ENCODE measurements around the gene SPOP.

Gene SPOP

DNA sequence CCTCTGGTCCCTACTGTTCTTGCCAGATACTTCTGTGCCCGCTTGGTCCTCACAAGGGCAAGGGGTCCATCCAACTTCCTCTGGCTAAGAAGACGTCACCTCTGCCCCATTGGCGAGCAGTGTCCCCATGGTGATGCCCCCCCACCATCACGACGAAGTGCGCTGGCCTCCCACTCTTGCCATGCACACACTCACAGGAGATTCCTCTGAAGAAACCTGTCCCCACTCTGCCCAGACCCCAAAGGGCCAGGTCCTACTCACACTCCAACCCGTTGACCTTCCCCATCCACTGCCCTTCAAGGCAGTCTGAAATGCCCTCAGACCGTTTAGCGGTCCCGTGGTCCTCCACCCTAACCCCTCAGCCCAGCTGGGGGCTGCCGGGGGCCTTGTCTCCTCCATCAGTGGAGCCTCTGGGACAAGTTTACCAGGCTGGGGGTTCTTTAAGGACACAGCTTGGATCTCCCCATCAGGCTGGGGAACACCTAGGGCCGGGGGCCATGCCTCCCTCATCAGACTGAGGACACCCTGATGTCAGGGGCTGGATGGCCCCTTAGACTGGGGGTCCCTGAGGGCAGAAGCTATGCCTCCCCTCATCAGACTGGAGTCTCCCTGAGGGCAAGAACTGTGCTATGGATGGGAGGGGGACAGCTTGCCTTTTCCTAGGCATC is 95.7 kb downstream of the SPOP start:
- no peak for DNase-seq

DNA sequence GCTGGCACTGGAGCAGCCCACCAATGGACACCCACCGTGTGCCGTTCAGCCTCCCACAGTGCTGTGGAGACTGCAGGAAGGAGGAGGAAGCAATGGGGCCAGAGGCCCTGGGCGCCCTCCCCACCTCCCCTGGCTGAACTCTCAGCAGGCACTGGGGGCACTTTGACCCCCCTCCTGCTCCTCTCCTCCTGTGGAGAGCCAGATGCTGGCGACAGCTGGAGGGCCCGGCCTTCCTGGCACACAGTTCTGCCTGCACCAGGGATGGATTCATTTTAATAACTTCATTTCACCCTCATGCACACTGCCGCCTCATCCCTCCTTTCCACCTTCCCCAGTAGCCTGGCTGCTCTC is 96.3 kb downstream of the SPOP start:
- no peak for DNase-seq

DNA sequence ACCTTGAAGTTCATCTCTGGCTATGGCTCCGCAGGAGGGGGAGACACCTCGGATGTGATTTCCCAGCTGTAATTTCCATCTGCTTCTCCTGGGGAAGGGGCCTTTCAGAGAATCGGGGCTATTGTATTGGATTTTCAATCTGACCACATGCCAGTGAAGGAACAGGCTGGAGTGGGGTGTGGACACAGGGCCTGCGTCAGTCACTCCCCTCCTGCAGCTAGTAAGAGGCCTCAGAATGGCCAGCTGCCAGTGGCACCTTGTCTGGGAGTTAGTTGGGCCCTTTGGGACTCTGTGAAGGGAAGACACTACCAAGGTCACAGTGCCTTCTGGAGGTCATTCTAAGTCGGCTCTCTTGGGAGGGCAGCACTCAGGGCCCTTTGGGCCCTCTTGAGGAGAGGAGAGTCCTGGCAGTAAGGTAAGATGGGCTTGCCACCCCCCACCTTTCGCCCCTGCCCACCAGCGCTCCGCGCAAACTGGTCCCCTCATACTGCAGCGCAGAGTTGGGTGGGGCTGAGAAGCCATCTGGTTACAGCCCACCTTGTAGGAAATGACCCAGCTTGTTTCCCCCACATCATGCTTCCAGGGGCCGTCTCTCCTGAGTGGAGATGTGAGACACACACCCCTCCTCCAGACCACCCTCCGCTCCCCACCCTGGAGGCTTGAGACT is 96.8 kb downstream of the SPOP start:
- DNase-seq, result no peak

DNA sequence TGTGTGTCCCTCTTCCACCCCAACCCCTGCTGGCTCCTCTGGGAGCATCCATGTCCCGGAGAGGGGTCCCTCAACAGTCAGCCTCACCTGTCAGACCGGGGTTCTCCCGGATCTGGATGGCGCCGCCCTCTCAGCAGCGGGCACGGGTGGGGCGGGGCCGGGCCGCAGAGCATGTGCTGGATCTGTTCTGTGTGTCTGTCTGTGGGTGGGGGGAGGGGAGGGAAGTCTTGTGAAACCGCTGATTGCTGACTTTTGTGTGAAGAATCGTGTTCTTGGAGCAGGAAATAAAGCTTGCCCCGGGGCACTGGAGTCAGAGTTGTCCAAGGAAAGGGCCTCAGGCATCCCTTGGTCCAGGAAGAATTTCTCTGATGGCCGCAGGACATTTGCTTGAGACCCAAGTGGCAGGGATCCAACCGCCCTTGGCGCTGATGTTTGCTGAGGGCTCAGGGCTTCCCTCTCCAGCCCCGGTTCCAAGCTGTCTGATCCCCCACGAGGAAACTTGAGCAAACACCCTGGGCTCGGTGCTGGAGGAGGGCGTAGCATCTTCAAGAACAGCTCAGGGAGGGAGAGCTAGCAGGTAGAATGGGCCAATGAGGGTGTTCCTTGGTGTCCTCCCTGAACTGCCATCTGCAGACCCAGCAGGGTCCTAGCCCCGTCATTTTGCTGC is 97.7 kb downstream of the SPOP start:
- DNase-seq, result no peak

DNA sequence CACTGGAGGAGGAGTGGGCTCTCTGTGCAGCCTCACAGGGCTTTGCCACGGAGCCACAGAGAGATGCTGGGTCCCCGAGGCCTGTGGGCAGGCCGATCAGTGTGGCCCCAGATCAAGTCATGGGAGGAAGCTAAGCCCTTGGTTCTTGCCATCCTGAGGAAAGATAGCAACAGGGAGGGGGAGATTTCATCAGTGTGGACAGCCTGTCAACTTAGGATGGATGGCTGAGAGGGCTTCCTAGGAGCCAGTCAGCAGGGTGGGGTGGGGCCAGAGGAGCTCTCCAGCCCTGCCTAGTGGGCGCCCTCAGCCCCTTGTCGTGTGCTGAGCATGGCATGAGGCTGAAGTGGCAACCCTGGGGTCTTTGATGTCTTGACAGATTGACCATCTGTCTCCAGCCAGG is 98.4 kb downstream of the SPOP start:
- no peak for DNase-seq

DNA sequence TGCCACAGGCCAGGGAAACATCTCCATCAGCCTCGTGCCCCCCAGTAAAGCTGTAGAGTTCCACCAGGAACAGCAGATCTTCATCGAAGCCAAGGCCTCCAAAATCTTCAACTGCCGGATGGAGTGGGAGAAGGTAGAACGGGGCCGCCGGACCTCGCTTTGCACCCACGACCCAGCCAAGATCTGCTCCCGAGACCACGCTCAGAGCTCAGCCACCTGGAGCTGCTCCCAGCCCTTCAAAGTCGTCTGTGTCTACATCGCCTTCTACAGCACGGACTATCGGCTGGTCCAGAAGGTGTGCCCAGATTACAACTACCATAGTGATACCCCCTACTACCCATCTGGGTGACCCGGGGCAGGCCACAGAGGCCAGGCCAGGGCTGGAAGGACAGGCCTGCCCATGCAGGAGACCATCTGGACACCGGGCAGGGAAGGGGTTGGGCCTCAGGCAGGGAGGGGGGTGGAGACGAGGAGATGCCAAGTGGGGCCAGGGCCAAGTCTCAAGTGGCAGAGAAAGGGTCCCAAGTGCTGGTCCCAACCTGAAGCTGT is 98.9 kb downstream of the SPOP start:
- no peak for DNase-seq

DNA sequence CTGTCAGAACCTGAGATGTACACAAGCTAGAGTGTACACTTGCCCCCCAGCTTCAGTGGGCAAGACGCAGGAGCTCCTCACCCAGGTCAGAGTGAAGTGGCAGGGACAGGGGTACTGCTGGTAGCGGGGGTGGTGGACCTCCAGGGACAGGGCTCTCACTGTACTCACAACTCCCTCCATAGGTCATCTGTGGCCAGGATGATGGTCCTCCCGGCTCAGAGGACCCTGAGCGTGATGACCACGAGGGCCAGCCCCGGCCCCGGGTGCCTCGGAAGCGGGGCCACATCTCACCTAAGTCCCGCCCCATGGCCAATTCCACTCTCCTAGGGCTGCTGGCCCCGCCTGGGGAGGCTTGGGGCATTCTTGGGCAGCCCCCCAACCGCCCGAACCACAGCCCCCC is 99.5 kb downstream of the SPOP start:
- no peak for DNase-seq

DNA sequence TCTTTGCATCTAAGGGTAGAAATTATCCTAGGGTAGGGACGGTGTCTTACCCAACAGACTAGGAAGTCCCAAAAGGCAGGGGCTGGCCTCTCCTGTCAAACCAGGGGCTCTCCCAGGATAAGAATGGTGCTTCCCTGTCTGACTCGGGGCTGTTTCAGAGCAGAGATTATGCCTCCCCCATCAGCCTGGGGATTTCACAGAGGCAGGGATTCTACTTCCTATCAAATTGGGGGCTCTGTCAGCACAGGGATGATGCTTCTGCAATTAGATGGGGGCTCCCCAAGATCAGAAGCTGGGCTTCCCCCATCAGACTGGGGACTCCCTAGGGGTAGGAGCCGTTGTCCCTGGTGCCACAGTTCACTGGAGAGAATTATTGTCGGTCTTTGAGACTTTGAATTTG is 99.9 kb downstream of the SPOP start:
- no peak for DNase-seq

DNA sequence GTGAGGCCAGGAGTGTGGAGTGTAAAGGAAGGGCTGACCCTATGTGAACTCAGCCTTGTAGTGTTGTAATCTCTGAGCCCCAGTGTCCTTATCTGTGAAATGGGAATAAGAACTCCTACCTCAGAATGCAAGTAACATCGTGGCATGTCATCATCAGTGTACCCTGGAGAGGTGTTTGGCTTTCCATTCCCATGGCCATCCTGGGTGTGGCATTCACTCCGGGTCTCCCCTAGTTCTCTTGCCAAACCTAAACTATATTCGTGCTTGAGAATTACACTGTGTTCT is 100.3 kb downstream of the SPOP start:
- DNase-seq, result no peak

DNA sequence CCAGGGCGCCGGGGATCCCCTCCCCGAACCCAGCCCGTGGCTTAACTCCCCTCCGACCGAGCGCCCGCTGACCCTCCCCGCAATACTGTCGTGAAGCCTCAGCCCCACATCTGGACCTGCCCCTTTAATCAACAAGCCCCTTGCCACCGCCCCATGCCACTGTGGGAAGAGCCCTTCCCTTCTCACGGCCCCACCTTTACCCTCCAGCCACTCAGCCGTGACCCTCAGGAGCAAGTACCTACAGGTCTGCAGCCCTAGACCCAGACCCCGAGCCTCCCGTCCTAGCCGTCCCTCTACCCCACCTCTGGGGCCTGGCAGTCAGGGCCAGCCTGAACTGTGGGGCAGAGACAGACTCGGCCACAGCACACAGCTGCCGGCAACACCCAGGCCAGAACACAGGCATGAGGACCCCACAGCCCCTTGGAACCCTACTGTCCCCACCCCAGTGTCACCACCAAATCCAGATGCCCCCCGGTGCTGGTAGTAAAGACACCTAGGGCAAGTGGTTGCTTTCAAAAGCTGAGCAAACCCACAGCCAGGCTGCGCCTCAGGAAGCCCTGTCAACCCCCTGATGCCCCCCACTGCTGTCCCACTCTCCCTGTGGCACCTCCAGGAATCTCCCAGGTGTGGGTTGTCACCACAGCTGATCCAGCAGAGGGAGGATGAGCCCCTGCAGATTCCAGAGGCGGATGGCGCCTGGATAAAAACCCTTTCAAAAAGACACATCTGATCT is 100.8 kb downstream of the SPOP start:
- no peak for DNase-seq

DNA sequence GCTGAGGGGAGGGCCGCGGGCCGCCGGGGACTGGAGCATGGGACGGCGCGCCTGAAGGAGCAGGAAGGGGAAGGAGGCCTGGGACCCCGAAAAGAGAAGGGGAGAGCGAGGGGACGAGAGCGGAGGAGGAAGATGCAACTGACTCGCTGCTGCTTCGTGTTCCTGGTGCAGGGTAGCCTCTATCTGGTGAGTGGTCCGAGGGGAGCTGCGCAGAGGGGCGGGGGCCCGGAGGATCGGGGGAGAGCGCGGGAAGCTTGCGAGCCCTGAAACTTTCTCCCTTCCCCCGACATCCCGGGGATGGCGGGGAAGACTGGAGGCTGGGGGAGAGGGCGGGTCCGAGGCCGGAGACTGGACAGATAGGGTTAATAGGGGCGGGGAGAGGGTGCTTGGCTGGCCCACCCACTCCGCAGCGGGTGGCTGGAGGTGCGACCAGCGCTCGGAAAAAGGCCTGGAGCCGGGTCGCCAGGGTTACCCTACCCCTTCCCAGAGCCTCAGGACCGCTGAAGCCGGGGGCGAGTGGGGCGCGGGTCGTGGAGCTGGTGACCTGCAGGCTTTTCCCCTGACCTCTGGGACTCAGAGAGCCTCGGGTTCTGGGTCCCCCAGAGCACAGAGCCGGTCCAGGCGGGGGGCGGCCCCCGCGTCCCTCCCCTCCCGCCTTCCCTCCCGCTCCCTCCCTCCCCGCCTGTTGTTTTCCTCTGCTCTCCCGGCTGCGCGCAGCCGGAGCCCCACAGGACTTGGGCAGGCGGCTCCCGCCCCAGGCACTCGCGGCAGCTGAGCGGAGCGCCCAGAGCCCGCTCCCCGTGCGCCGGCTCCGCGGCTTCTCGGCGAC is 101.6 kb downstream of the SPOP start:
- DNase-seq, result no peak

DNA sequence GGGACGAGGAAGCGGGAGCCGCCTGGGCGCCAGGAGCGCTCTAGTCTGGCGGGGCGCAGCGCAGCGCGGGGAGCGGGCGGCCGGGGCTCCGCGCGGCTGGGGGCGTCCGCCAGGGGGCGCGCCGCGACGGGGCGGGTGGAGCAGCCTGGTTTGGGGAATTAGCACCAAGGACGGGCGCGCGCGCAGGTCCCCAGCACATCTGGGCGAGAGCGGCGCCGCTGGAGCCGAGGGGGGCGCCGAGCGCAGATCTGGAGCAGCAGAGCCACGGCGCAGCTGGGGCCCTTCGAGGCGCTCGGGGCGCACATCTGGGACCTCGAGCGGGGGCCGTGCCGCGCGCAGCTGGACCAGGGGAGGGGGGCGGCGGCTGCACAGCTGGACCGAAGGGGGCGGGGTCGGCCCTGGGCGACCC is 102.2 kb downstream of the SPOP start, which contains the start of gene NXPH3:
Gene NXPH3, plus strand, starts transcription at position 193 of the 409 bp plus-strand sequence. CDS start 349 bp downstream, outside the sequence.
- peak; percentile 66 for DNase-seq

DNA sequence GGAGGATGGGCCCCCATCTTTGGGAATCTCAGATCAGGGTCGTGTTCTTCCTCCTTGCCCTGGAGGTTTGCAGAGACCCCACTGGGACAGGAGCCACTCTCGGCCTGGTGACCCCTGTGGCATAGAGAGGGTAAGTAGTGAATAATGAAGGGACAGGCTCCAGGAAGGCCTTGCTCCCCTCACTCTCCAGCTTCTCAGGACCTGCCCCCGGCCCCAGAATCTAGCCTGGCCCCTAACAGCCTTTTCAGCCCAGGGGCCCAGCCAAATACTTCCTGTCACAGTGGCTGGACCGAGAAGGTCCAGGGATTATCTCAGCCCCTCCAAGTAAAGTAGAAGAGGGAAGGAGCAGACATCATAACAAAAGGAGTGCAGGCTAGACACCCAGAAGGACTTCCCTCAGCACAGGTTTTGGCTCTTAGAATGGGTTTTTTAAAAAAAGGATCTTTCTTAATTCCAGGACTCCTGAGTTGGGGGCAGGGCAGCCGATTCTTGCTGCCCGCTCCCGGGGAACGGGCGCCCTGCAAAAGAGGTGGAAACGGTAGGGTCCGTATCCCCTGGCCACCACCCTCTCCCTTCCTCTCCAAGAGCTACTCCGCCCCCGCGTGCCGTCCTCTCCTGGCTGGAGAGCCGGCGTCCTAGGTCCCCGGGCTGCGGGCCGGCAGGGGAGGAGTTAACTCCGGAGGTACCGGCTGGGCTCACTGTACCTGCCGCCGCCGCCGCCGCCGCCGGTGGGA is 102.8 kb downstream of the SPOP start:
- no peak for DNase-seq

DNA sequence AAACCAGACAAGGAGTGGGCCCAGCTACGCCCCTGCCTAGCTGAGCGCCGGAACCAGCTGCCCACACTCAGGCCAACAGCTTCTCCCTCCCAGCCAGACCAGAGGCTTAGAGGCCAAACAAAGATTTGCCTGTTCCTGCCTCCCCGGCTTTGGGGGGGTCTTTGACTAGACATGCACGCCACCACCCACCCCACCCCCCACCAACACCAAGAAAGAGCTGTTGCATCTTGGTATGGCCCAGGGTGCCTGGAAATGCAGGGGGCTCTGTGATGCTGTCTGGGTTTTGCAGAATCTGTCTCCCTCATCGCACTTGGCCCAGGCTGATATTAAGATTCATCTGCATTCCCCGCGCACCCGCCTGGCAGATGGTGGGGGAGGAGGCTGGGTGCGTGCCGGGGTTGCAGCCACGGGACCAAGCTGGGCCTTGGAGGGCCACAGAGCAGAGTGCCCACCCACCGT is 103.5 kb downstream of the SPOP start:
- no peak for DNase-seq

DNA sequence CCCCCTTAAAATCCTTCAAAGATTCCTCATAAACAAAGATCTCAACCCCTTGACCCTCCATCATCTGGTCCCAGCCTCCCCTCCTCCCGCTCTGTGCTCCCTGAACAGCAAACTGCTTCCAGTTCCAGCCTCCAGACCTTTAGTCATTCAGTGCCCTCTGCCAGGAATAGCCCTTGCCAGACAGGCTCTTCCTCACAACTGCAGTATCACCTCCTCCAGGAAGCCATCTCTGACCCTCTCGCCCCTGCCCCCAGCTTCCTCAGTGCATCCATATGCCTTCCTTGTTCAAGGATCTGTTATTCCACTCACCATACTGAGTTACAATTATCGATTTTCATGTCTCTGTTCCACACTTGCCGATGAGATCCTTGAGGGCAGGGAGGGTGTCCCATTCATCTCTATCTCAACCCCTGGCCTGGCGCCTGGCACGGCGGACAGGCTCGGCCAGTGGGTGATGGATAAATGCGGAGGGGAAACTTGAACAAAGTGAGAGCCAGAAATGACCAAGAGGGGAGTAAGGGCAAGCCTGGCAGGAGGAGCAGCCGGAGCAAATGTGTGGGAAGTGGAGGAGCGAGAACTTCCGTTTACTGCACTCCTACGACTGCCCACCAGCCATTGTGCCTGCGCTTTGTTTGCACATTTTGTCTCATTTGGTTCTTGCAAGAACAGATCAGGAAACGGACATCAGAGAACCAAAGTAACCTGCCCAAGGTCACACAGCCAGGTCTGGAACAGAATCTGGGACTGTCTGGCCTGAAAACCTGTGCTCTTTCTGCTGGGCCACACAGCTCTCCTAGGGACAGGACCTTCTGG is 104.2 kb downstream of the SPOP start:
- no peak for DNase-seq

DNA sequence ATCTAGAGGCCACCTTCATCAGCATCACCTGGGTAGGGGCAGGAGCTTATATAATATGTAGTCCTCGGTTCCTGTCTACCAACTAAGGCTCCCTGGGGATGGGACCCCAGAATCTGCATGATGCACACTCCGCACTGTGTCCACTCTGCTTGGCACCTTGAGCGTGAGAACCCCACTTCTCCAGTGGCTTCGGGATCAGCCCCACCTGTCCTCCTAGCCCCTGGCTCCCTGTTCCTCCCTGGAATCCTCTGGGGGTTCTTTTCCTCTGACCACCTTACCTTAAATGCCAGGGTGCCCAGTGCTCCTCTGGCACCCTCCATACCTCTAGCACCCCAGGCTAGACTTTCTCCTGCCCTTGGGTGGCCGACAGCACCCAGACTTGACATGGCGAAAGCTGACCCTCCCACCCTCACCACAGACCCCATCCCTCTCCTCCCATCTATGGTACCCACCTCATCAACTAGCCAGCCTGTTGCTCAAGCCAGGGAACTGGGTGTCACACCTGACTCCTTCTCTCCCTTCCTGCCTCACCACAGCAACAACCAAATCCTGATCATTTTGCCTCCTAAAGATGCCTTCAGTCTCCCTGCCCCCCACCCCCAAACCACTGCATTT is 105.0 kb downstream of the SPOP start:
- no peak for DNase-seq

DNA sequence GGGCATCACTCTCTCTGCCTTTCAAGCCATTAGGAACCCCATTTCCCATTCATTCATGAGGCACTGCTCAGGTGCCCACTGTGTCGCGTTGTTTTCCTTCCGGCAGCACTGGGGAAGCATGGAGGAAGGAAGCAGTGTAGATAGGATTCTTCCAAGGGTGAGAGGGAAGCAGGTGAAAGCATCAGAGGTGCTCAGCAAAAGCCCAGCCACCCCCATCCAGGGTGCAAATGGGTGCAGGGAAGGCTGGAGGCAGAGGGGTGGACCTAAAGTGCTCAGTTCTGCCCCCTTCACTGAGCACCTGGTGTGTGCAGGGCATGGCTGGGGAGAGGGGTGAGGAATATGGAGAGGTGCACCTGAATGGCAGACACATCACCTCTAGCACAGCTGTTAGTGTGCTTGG is 105.7 kb downstream of the SPOP start:
- no peak for DNase-seq

DNA sequence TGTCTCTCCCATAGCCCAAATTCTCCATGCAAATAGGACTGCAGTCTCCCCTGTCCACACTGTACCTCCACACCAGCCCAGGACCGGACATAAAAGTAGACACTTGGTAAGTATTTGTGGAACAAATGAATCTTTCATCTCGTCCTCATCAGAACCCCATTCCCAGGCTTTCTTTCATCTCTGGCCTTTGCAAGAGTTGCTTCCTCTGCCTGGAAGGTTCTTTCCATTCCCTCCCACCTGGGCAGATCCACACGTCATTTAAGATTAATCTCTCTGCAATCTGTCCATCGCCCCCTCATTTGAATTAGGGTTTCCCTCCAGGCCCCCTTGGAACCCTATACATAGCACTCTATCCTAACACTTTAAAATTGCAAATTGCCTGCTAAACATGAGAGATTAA is 106.1 kb downstream of the SPOP start:
- no peak for DNase-seq

DNA sequence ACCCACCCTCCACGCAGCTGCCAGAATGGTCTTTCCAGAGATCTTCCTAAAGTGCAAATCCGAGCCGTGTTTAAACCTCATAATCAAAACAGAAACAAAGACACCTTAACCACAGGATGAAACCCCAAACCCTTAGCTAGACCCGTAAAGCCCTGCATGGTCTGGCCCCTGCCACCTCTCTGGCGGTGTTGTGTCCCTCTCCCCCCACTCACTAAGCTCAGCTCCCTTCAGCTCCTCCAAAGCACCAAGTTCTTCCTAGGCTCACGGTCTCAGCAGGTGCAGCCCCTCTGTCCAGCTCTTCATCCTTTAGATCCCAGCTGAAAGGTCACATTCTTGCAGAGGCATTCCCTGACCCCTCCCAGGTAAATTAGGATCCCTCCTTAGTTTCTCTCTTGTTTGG is 106.6 kb downstream of the SPOP start:
- no peak for DNase-seq

DNA sequence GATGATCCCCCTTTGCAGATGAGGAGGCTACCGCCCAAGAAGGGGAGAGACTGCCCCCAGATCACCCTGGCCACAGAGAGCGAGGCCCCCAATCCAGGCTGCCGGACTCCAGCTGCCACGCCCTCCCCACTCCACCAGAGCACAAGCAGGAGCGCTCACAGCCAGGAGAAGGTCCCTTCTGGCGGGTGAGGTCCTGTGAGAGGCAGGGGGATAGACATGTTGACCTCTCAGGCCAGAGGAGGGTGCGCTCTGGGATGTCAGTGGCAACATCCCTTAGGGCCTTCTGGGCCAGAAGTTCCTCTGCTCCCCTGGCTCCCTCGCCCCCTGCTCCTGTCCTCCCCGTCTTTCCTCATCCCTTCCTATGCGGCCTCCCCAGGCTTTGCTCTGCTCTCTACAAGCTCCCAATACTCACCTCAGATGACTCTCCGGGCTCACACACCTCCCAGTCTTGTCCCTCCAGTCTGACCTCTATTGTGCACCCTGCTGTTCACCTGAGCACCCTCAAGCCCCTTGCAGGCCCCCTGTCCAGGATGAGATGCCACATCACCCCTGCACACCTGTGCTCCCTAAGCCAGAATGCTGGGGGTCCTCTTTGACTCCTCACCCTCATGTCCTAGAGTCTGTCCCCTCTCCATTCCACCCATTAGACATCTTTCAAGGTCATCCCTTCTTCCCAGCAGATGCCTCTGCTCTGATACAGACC is 107.2 kb downstream of the SPOP start:
- no peak for DNase-seq
